B cell (primary cell): ENCODE measurements around the gene TRIM66. TPM values are rescaled to one million over a fixed set of nuclear protein-coding genes. Genes with fewer than 3 reads are reported as not detected.

Experiments
- ATAC-seq: fragments of 200-7000 bp; cut with Tn5 transposase; one replicate; pipeline ENCODE4 v1.10.0; 2021; ENCODE audit warnings: low read depth, mild to moderate bottlenecking, moderate number of reproducible peaks, moderate library complexity
- CTCF ChIA-PET: fragments of 350-600 bp; sonication (Branson Sonifier 250); formaldehyde crosslinking; loops from one replicate; lab custom pipeline; 2021; ENCODE audit warnings: antibody characterized with exemption, inconsistent platforms; lab: Charles Lee
- POLR2A ChIA-PET: fragments of 350-600 bp; sonication (Branson Sonifier 250); formaldehyde crosslinking; loops from one replicate; lab custom pipeline; 2021; ENCODE audit warnings: antibody characterized with exemption; lab: Charles Lee
- DNase-seq: peaks from one replicate; pipeline ENCODE4 v3.0.0; 2013
- H2AFZ ChIP-seq: 2 replicates; pipeline ENCODE4 v1.6.1; 2012; ENCODE audit warnings: mild to moderate bottlenecking, low read depth, low read length; ENCODE audit not compliant: insufficient read depth, poor library complexity, severe bottlenecking
- H3K27ac ChIP-seq, 2 donors: 1 replicate in 1 of 2; 2 replicates in 1 of 2; pipeline ENCODE4 v1.5.1; 2012 to 2013; ENCODE audit warnings: low read length in 2 of 2, mild to moderate bottlenecking in 2 of 2, moderate library complexity in 1 of 2
- H3K27me3 ChIP-seq, 4 experiments: fragments of 200-600 bp in 1 of 4; sonication (generic) in 1 of 4; replicated peaks in 1 of 4; 1 replicate in 2 of 4; 2 replicates in 2 of 4; pipeline versions ENCODE4 v1.6.1 to v1.7.0; 2013 to 2016; ENCODE audit warnings: low read length in 3 of 4, mild to moderate bottlenecking in 2 of 4, mixed read lengths in 1 of 4, moderate library complexity in 1 of 4; ENCODE audit not compliant: insufficient read depth in 4 of 4, control insufficient read depth in 3 of 4; ENCODE audit errors: control extremely low read depth in 1 of 4
- H3K36me3 ChIP-seq, 2 experiments: replicated peaks in 1 of 2; 1 replicate in 1 of 2; 2 replicates in 1 of 2; pipeline versions ENCODE4 v1.6.1 to v1.7.1; 2013; ENCODE audit warnings: low read length in 1 of 2; ENCODE audit not compliant: insufficient read depth in 2 of 2, control insufficient read depth in 1 of 2; ENCODE audit errors: control extremely low read depth in 1 of 2, extremely low read depth in 1 of 2
- H3K4me1 ChIP-seq, 2 donors: fragments of 200-600 bp in 1 of 2; sonication (generic) in 1 of 2; 1 replicate in 1 of 2; 2 replicates in 1 of 2; pipeline versions ENCODE4 v1.5.1 to v1.6.1; 2013 to 2017; ENCODE audit warnings: low read length in 2 of 2; ENCODE audit not compliant: control insufficient read depth in 2 of 2, insufficient read depth in 2 of 2
- H3K4me2 ChIP-seq: replicated peaks from 2 replicates; pipeline ENCODE3; 2012; ENCODE audit warnings: mild to moderate bottlenecking, low read depth, low read length; ENCODE audit not compliant: poor library complexity, severe bottlenecking
- H3K4me3 ChIP-seq, 5 experiments: fragments of 200-600 bp in 1 of 5; sonication (generic) in 1 of 5; 1 replicate in 3 of 5; 2 replicates in 2 of 5; pipeline versions ENCODE4 v1.5.1 to v1.7.0; 2011 to 2016; ENCODE audit warnings: low read length in 4 of 5, mild to moderate bottlenecking in 4 of 5, low read depth in 2 of 5, control low read depth in 1 of 5, moderate library complexity in 1 of 5; ENCODE audit not compliant: insufficient read depth in 1 of 5; ENCODE audit errors: control extremely low read depth in 1 of 5, extremely low read depth in 1 of 5
- H3K79me2 ChIP-seq: fragments of 200-600 bp; sonication (generic); one replicate; pipeline ENCODE4 v1.6.0; 2016; ENCODE audit warnings: low read length; ENCODE audit not compliant: control insufficient read depth, insufficient read depth
- H3K9ac ChIP-seq: fragments of 200-600 bp; sonication (generic); 2 replicates; pipeline ENCODE4 v1.6.1; 2017; ENCODE audit warnings: mild to moderate bottlenecking, low read length, moderate library complexity
- H3K9me3 ChIP-seq, 3 donors: one replicate each; pipeline versions ENCODE4 v1.6.1 to v1.7.1; 2013; ENCODE audit warnings: low read length in 2 of 3; ENCODE audit not compliant: control insufficient read depth in 2 of 3, insufficient read depth in 1 of 3; ENCODE audit errors: control extremely low read depth in 1 of 3
- H4K20me1 ChIP-seq: 2 replicates; pipeline ENCODE4 v1.6.0; 2012; ENCODE audit warnings: mild to moderate bottlenecking, low read length; ENCODE audit not compliant: insufficient read depth, control insufficient read depth, poor library complexity, severe bottlenecking
- H3K27ac Mint-ChIP-seq: one replicate; pipeline ENCODE4 v1.8.0; 2021; ENCODE audit warnings: mixed read lengths
- H3K27me3 Mint-ChIP-seq: one replicate; pipeline ENCODE4 v1.8.0; 2021; ENCODE audit warnings: mixed read lengths
- H3K4me1 Mint-ChIP-seq: one replicate; pipeline ENCODE4 v1.8.0; 2021; ENCODE audit warnings: mixed read lengths
- H3K4me3 Mint-ChIP-seq: one replicate; pipeline ENCODE4 v1.8.0; 2021; ENCODE audit warnings: mixed read lengths
- H3K9me3 Mint-ChIP-seq: one replicate; pipeline ENCODE4 v1.8.0; 2022; ENCODE audit warnings: mixed read lengths; ENCODE audit not compliant: insufficient read depth
- CTCF ChIP-seq: fragments of 200-600 bp; IDR thresholded peaks from one replicate; pipeline ENCODE4 v1.8.0; 2022; ENCODE audit warnings: antibody characterized with exemption, mild to moderate bottlenecking
- EZH2 ChIP-seq: IDR thresholded peaks from 2 replicates; pipeline ENCODE4 v1.6.1; 2012; ENCODE audit warnings: borderline replicate concordance, low read depth, mild to moderate bottlenecking, moderate library complexity, low read length; ENCODE audit not compliant: insufficient read depth, poor library complexity, severe bottlenecking
- WGBS: methylation state at CpG from one replicate; pipeline ENCODE4 v1.1.5; 2013; ENCODE audit warnings: missing lambda C conversion rate; ENCODE audit not compliant: insufficient coverage; 5-methylcytosine and 5-hydroxymethylcytosine counted together
- intact Hi-C: fragments of 100-400 bp; cut with micrococcal nuclease; formaldehyde crosslinking; loops from one replicate; pipeline ENCODE4 v1.10.0; 2022
- polyA plus RNA-seq: library from polyadenylated mRNA; depleted of rRNA; stranded (reverse); fragments of >200 nt; gene quantifications from 2 replicates; pipeline ENCODE4 v1.2.3, GENCODE V29; 2012
- total RNA-seq, 2 donors: library from RNA; stranded (reverse); fragments of 120-200 nt in 1 of 2; gene quantifications; 1 replicate in 1 of 2; 2 replicates in 1 of 2; pipeline versions ENCODE4 v1.2.3 to v1.2.4, GENCODE V29; 2013 to 2022

The TRIM66 gene
- total and polyA plus RNA-seq, 2 donors (not counting 1 experiment from before 2014, with no cell fraction given) = 11.1 to 21.1 TPM

GRCh38 chr11:8596504-8597046 lies 85.9 kb downstream of the TRIM66 start:
- no peak overlapping the region for H3K4me2 ChIP-seq
- no peaks in the 10 kb centered on the region for H3K9me3 ChIP-seq
- peaks cover 12% of the 10 kb centered on the region in 2 donors for H3K4me1 ChIP-seq
- Mint-ChIP-seq H3K4me3 (no peak overlapping the region), H3K27me3 (peaks cover 16% of the 10 kb centered on the region), H3K9me3 (no peaks in the 10 kb centered on the region), H3K27ac (no peak overlapping the region), H3K4me1 (peaks cover 18% of the 10 kb centered on the region)
- no peak overlapping the region for H3K4me3 ChIP-seq
- ATAC-seq (no peak), DNase-seq (no peak)
- no peaks in the 10 kb centered on the region for H3K36me3 ChIP-seq
- H3K9ac ChIP-seq = no peak overlapping the region
- intact Hi-C loops = no loop called here
- H3K79me2 ChIP-seq = no peaks in the 10 kb centered on the region
- CTCF ChIA-PET = interaction anchor here (0.7 kb wide), 1 partner anchor 887 kb away, joined by 3 read pairs; no protein-coding TSS in a partner anchor
- H4K20me1 ChIP-seq = no peaks in the 10 kb centered on the region
- POLR2A ChIA-PET = no interaction called here
- TF ChIP-seq EZH2 (no peak), CTCF (no peak)
- H3K27me3 ChIP-seq = no peaks in the 10 kb centered on the region
- no peak overlapping the region for H2AFZ ChIP-seq
- no peak overlapping the region for H3K27ac ChIP-seq

GRCh38 chr11:8593935-8594909 lies 88.2 kb downstream of the TRIM66 start, which contains the start of gene STK33:
TSS of gene STK33 (minus strand) at chr11:8594228. CDS start at chr11:8474905, 119,323 bp downstream.
- Mint-ChIP-seq H3K4me1 (peaks cover 18% of the 10 kb centered on the region), H3K4me3 (peak within 1 kb of the TSS; percentile 91), H3K9me3 (no peaks in the 10 kb centered on the region), H3K27me3 (peaks cover 9% of the 10 kb centered on the region), H3K27ac (peak within 1 kb of the TSS; percentile 54)
- peak within 1 kb of the TSS; percentile 90 for H3K4me2 ChIP-seq
- CTCF ChIA-PET = interaction anchor here (1.2 kb wide), 1 partner anchor 9 kb away, joined by 3 read pairs; no protein-coding TSS in a partner anchor
- intact Hi-C loops = loop anchor here (5.0 kb wide), 1 partner anchor 318 kb away; the partner anchor contains the start of gene AKIP1
- no peaks in the 10 kb centered on the region for H3K36me3 ChIP-seq
- WGBS = under 1% methylated on average over 53 of the region's 55 CpGs
- no peaks in the 10 kb centered on the region for H3K79me2 ChIP-seq
- H2AFZ ChIP-seq = peak within 1 kb of the TSS; percentile 97
- POLR2A ChIA-PET = no interaction called here
- peak; percentile 70 for DNase-seq
- peaks cover 12% of the 10 kb centered on the region in 2 donors for H3K4me1 ChIP-seq
- no peaks in the 10 kb centered on the region for H3K27me3 ChIP-seq
- TF ChIP-seq EZH2 (no peak), CTCF (no peak)
- no peaks in the 10 kb centered on the region for H4K20me1 ChIP-seq
- peak; percentile 87 for ATAC-seq
- peak within 1 kb of the TSS in 1 of 2 donors; percentile 28 for H3K27ac ChIP-seq
- peak within 1 kb of the TSS; percentile 30 to 73 (median 66) for H3K4me3 ChIP-seq
- H3K9ac ChIP-seq = peak within 1 kb of the TSS; percentile 74
- no peaks in the 10 kb centered on the region for H3K9me3 ChIP-seq
